ENCODE data around the gene TMEM132C. TPM values are rescaled to one million over a fixed set of nuclear protein-coding genes. Genes with fewer than 3 reads are reported as not detected.

Gene TMEM132C
- total RNA-seq, 1 donor from 2014 or later: not detected

- DNase-seq (ENCODE audit: low read depth): no peak
Observed at GRCh38 chr12:128607641-128608040, 340.7 kb downstream of the TMEM132C start.

GRCh38 chr12:128609861-128610260 lies 342.9 kb downstream of the TMEM132C start:
- no peak for DNase-seq (ENCODE audit: low read depth)

GRCh38 chr12:128611736-128612135 lies 344.8 kb downstream of the TMEM132C start:
- no peak for DNase-seq (ENCODE audit: low read depth)

GRCh38 chr12:128612150-128612850 lies 345.3 kb downstream of the TMEM132C start:
- DNase-seq (ENCODE audit: low read depth): no peak

- DNase-seq (ENCODE audit: low read depth): no peak
Observed at GRCh38 chr12:128613837-128614590, 347.0 kb downstream of the TMEM132C start.

- no peak for DNase-seq (ENCODE audit: low read depth)
Observed at GRCh38 chr12:128617304-128617833, 350.4 kb downstream of the TMEM132C start.

GRCh38 chr12:128619263-128619662 lies 352.3 kb downstream of the TMEM132C start:
- no peak for DNase-seq (ENCODE audit: low read depth)

GRCh38 chr12:128621304-128621703 lies 354.3 kb downstream of the TMEM132C start:
- no peak for DNase-seq (ENCODE audit: low read depth)

GRCh38 chr12:128623748-128624147 lies 356.8 kb downstream of the TMEM132C start:
- no peak for DNase-seq (ENCODE audit: low read depth)

- DNase-seq (ENCODE audit: low read depth): no peak
Observed at GRCh38 chr12:128626808-128627320, 359.9 kb downstream of the TMEM132C start.

- DNase-seq (ENCODE audit: low read depth): no peak
Observed at GRCh38 chr12:128627659-128628058, 360.7 kb downstream of the TMEM132C start.

- DNase-seq (ENCODE audit: low read depth): no peak
Observed at GRCh38 chr12:128629979-128630378, 363.0 kb downstream of the TMEM132C start.

- no peak for DNase-seq (ENCODE audit: low read depth)
Observed at GRCh38 chr12:128637642-128638606, 371.0 kb downstream of the TMEM132C start.

GRCh38 chr12:128639089-128639488 lies 372.1 kb downstream of the TMEM132C start:
- no peak for DNase-seq (ENCODE audit: low read depth)

- no peak for DNase-seq (ENCODE audit: low read depth)
Observed at GRCh38 chr12:128643155-128643554, 376.2 kb downstream of the TMEM132C start.

GRCh38 chr12:128644664-128645296 lies 377.8 kb downstream of the TMEM132C start:
- DNase-seq (ENCODE audit: low read depth): no peak

GRCh38 chr12:128649902-128650301 lies 382.9 kb downstream of the TMEM132C start:
- no peak for DNase-seq (ENCODE audit: low read depth)

GRCh38 chr12:128652136-128652751 lies 385.3 kb downstream of the TMEM132C start:
- no peak for DNase-seq (ENCODE audit: low read depth)

- no peak for DNase-seq (ENCODE audit: low read depth)
Observed at GRCh38 chr12:128654468-128654867, 387.5 kb downstream of the TMEM132C start.

- DNase-seq (ENCODE audit: low read depth): no peak
Observed at GRCh38 chr12:128657378-128657777, 390.4 kb downstream of the TMEM132C start.

Data from renal cortical epithelial cell (primary cell).